Natural killer cell (primary cell): ENCODE results near the gene SIGLEC8. TPM values are rescaled to one million over a fixed set of nuclear protein-coding genes. Genes with fewer than 3 reads are reported as not detected.
"Not testable (repeated sequence)": the region's sequence is repeated elsewhere in the genome, so short reads cannot be mapped to it uniquely, and the experiment has no call there.

Source experiments
- ATAC-seq, 3 donors: fragments of 150-1000 bp in 2 of 3; fragments of 200-7000 bp in 1 of 3; cut with Tn5 transposase; 1 replicate in 1 of 3; 2 replicates in 2 of 3; pipeline ENCODE4 v1.10.0; 2021; ENCODE audit warnings: mild to moderate bottlenecking in 2 of 3, moderate library complexity in 2 of 3
- DNase-seq, 2 donors: peaks; one replicate each; pipeline versions ENCODE4 v3.0.0 to v3.0.0-alpha.2; 2013 to 2021; ENCODE audit warnings: mixed read lengths in 1 of 2
- H3K27ac ChIP-seq: one replicate; pipeline ENCODE4 v1.5.1; 2013; ENCODE audit warnings: mild to moderate bottlenecking, low read length
- H3K27me3 ChIP-seq: one replicate; pipeline ENCODE4 v1.6.1; 2013; ENCODE audit warnings: low read length; ENCODE audit not compliant: control insufficient read depth, insufficient read depth
- H3K36me3 ChIP-seq: one replicate; pipeline ENCODE4 v1.6.1; 2013; ENCODE audit warnings: low read length; ENCODE audit not compliant: control insufficient read depth, insufficient read depth
- H3K4me1 ChIP-seq: one replicate; pipeline ENCODE4 v1.6.1; 2013; ENCODE audit warnings: low read length; ENCODE audit not compliant: control insufficient read depth, insufficient read depth
- H3K4me3 ChIP-seq: one replicate; pipeline ENCODE4 v1.5.1; 2013; ENCODE audit warnings: low read length
- H3K9me3 ChIP-seq: one replicate; pipeline ENCODE4 v1.6.1; 2013; ENCODE audit warnings: low read length; ENCODE audit not compliant: control insufficient read depth, insufficient read depth
- H3K27ac Mint-ChIP-seq, 2 donors: one replicate each; pipeline ENCODE4 v1.8.0; 2022; ENCODE audit warnings: mild to moderate bottlenecking in 2 of 2, mixed read lengths in 2 of 2, moderate library complexity in 1 of 2
- H3K27me3 Mint-ChIP-seq, 2 donors: one replicate each; pipeline ENCODE4 v1.8.0; 2022; ENCODE audit warnings: low read depth in 2 of 2, mixed read lengths in 2 of 2
- H3K36me3 Mint-ChIP-seq: one replicate; pipeline ENCODE4 v1.8.0; 2022; ENCODE audit warnings: mixed read lengths
- H3K4me1 Mint-ChIP-seq, 2 donors: one replicate each; pipeline ENCODE4 v1.8.0; 2022; ENCODE audit warnings: mixed read lengths in 2 of 2
- H3K4me3 Mint-ChIP-seq: one replicate; pipeline ENCODE4 v1.8.0; 2022; ENCODE audit warnings: mild to moderate bottlenecking, moderate library complexity, mixed read lengths
- H3K9me3 Mint-ChIP-seq, 2 donors: one replicate each; pipeline ENCODE4 v1.8.0; 2022; ENCODE audit warnings: mixed read lengths in 2 of 2
- WGBS: methylation state at CpG from one replicate; pipeline ENCODE4 v1.1.7; 2013; ENCODE audit warnings: missing lambda C conversion rate; ENCODE audit not compliant: insufficient coverage; 5-methylcytosine and 5-hydroxymethylcytosine counted together
- intact Hi-C: fragments of 100-400 bp; cut with micrococcal nuclease; formaldehyde crosslinking; loops from one replicate; pipeline ENCODE4 v1.14.2; 2022
- total RNA-seq, 4 donors: library from RNA; stranded (reverse); fragments of 120-200 nt in 1 of 4; gene quantifications; one replicate each; pipeline versions ENCODE4 v1.2.3 to v1.2.4, GENCODE V29; 2013 to 2022
- TF ChIP-seq, protein P1 (sequence below): fragments of 200-600 bp; IDR thresholded peaks from one replicate; pipeline ENCODE4 v1.8.0; 2022; ENCODE audit warnings: antibody characterized with exemption

Gene SIGLEC8
- total RNA-seq, 3 donors from 2014 or later (not counting 1 experiment from before 2014, with no cell fraction given) = not detected

DNA sequence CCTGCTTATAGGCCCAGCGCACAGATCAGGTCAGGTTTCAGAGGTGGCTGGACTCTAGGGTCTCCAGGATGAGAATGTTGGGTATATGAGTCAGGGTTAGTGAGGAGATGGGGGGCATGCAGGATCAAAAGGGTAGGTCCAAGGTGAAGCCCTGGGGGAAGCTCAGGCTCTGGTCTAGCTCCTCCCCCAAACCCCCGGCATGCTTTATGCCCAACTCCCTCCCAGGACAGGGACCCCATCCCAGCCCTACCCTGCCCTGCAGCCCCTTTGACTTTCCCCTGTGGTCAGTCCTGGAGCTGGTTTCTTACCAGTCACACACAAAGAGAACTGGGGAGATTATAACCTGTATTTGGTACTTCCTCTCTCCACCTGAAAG lies 10.3 kb upstream of the SIGLEC8 start:
- Mint-ChIP-seq H3K4me1 (peaks cover 7% of the 10 kb centered on the region in 2 donors), H3K27me3 (peaks cover 14 to 46% of the 10 kb centered on the region in 2 donors)

DNA sequence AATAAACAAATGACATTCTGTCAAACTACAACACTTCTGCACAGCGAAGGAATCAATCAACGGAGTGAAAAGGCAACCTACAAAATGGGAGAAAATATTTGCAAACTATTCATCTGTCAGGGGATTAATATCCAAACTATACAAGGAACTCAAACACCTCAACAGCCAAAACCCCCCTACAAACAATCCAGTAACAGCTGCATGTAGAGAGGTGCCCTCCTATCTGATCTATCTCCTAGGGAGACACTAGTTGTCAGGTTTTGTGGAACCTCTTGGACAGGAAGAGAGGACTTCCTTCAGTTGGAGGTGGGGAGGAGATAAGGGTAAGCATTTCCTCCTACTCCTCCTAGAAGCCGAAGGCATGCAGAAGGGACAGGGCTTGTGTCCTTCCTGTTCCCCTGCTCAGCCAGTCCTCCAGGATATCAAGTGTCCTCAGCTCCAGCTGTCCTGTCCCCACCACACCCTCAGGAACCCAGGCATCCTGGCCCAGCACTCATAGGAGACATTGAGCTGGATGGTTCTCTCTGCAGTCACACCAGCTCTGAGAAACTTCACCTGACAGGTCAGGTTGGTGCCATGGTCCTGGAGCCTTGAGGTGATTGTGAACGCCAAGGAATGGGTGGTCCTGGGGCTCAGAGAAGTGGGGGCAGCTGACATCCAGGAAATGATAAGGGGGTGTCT lies 9.8 kb upstream of the SIGLEC8 start:
- ATAC-seq (no peak), DNase-seq (no peak)
- H3K27ac ChIP-seq = no peak overlapping the region
- H3K4me1 ChIP-seq = peaks cover 7% of the 10 kb centered on the region
- no peak overlapping the region for H3K4me3 ChIP-seq
- H3K9me3 ChIP-seq = no peaks in the 10 kb centered on the region
- H3K36me3 ChIP-seq = no peaks in the 10 kb centered on the region
- Mint-ChIP-seq H3K4me3 (no peak overlapping the region), H3K27me3 (peaks cover 17 to 40% of the 10 kb centered on the region in 2 donors), H3K36me3 (no peaks in the 10 kb centered on the region), H3K9me3 (no peaks in the 10 kb centered on the region), H3K4me1 (peaks cover 4 to 12% of the 10 kb centered on the region in 2 donors), H3K27ac (no peak overlapping the region)
- intact Hi-C loops = no loop called here
- H3K27me3 ChIP-seq = peaks cover 4% of the 10 kb centered on the region
- 56% methylated on average over 4 of the region's 4 CpGs for WGBS
- TF ChIP-seq, protein P1, sequence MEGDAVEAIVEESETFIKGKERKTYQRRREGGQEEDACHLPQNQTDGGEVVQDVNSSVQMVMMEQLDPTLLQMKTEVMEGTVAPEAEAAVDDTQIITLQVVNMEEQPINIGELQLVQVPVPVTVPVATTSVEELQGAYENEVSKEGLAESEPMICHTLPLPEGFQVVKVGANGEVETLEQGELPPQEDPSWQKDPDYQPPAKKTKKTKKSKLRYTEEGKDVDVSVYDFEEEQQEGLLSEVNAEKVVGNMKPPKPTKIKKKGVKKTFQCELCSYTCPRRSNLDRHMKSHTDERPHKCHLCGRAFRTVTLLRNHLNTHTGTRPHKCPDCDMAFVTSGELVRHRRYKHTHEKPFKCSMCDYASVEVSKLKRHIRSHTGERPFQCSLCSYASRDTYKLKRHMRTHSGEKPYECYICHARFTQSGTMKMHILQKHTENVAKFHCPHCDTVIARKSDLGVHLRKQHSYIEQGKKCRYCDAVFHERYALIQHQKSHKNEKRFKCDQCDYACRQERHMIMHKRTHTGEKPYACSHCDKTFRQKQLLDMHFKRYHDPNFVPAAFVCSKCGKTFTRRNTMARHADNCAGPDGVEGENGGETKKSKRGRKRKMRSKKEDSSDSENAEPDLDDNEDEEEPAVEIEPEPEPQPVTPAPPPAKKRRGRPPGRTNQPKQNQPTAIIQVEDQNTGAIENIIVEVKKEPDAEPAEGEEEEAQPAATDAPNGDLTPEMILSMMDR = no peak

More for the DNA sequence above, 10.3 kb upstream of the SIGLEC8 start:
- Mint-ChIP-seq H3K4me3 (no peak overlapping the region), H3K27ac (no peak overlapping the region), H3K36me3 (no peaks in the 10 kb centered on the region), H3K9me3 (no peaks in the 10 kb centered on the region)
- no peak overlapping the region for H3K4me3 ChIP-seq
- H3K4me1 ChIP-seq = peaks cover 1% of the 10 kb centered on the region
- H3K9me3 ChIP-seq = no peaks in the 10 kb centered on the region
- ATAC-seq (no peak), DNase-seq (no peak)
- TF ChIP-seq, protein P1 = no peak
- H3K36me3 ChIP-seq = no peaks in the 10 kb centered on the region
- WGBS = 91% methylated on average over 2 of the region's 2 CpGs
- peaks cover 4% of the 10 kb centered on the region for H3K27me3 ChIP-seq
- no peak overlapping the region for H3K27ac ChIP-seq
- intact Hi-C loops = no loop called here

DNA sequence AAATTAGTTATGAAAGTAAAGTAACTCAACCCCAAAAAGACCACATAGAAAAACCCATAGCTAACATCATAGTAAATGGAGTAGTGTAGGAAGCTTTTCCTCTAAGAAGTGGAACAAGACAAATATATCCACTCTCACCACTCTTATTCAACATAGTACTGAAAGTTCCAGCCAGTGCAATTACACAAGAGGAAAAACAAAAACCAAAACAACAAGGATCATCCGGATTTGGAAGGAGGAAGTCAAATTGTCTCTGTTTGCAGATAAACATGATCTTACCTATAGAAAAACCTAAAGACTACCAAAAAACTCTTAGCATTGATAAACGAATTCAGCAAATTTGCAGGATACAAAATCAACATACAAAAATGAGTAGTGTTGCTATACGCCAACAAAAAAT lies 8.5 kb upstream of the SIGLEC8 start:
- no peak overlapping the region for H3K27ac Mint-ChIP-seq
- TF ChIP-seq, protein P1 = no peak
- H3K4me1 Mint-ChIP-seq = peaks cover 0 to 18% of the 10 kb centered on the region in 2 donors
- no peaks in the 10 kb centered on the region for H3K9me3 Mint-ChIP-seq
- H3K27me3 Mint-ChIP-seq = peaks cover 15 to 32% of the 10 kb centered on the region in 2 donors
- no peaks in the 10 kb centered on the region for H3K9me3 ChIP-seq
- WGBS = 56% methylated on average over 3 of the region's 3 CpGs
- ATAC-seq (no peak), DNase-seq (no peak)
- intact Hi-C loops = no loop called here
- peaks cover 19% of the 10 kb centered on the region for H3K4me1 ChIP-seq
- no peak overlapping the region for H3K4me3 ChIP-seq
- no peaks in the 10 kb centered on the region for H3K36me3 ChIP-seq
- H3K27ac ChIP-seq = no peak overlapping the region
- no peak overlapping the region for H3K4me3 Mint-ChIP-seq
- peaks cover 12% of the 10 kb centered on the region for H3K27me3 ChIP-seq
- H3K36me3 Mint-ChIP-seq = no peaks in the 10 kb centered on the region

DNA sequence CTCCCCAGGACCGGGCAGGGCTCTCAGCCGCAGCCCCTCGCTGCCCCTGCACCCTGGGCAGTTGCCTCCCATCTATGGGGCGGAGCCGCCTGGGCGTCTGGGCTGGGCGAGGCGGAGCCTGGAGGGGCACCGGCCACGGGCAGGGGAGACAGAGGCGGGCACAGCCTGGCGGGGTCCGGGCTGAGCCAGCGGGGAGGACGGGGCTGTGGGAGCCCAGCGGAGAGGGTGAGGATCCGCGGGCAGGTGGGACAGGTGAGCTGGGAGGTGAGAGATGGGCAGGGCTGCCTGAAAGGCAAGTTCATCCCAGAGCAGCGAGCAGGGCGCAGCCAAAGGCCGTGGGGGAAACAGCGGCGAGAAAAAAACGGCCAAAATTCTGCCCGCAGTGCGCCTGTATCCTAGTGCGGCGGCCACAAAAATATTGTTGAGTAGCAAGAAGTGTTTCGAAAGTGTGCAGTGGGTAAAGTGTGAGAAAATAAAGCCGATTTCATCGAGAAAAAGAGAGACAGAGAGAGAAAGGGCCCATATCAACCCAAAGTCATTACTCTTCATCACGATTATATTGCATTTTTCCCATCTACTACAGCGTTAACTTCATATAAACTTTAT lies 5.8 kb upstream of the SIGLEC8 start:
- Histone ChIP-seq H3K27me3 (peaks cover 18% of the 10 kb centered on the region), H3K4me1 (peaks cover 36% of the 10 kb centered on the region)
- H3K27ac Mint-ChIP-seq, intact Hi-C loops, H3K9me3 Mint-ChIP-seq, H3K9me3 ChIP-seq, H3K36me3 ChIP-seq, H3K27ac ChIP-seq, H3K4me3 ChIP-seq, DNase-seq, H3K36me3 Mint-ChIP-seq: not testable (repeated sequence)
- peaks cover 24 to 32% of the 10 kb centered on the region in 2 donors for H3K27me3 Mint-ChIP-seq
- WGBS = 14% methylated on average over 10 of the region's 33 CpGs
- peak; percentile 49 to 63 (median 63) for ATAC-seq
- peaks cover 0 to 30% of the 10 kb centered on the region in 2 donors for H3K4me1 Mint-ChIP-seq
- H3K4me3 Mint-ChIP-seq = peak overlapping the region; percentile 65
